ACC112 (cell line): Measurements from ENCODE around the gene RSPH10B2.
"Not testable (repeated sequence)": the region's sequence is repeated elsewhere in the genome, so short reads cannot be mapped to it uniquely, and the experiment has no call there.

Experiments
- H2AFZ ChIP-seq: fragments of 200-600 bp; sonication (generic); one replicate; pipeline ENCODE4 v1.6.0; 2017; ENCODE audit warnings: antibody characterized with exemption, low read length; ENCODE audit not compliant: unreplicated experiment
- H3K27ac ChIP-seq: fragments of 200-600 bp; sonication (generic); 2 replicates; pipeline ENCODE4 v1.5.1; 2014; ENCODE audit warnings: low read depth, mild to moderate bottlenecking, antibody characterized with exemption, low read length, moderate library complexity
- H3K27me3 ChIP-seq: fragments of 200-600 bp; sonication (generic); 2 replicates; pipeline ENCODE4 v1.6.1; 2014; ENCODE audit warnings: mild to moderate bottlenecking, antibody characterized with exemption, low read length, moderate library complexity, mixed read lengths; ENCODE audit not compliant: insufficient read depth
- H3K36me3 ChIP-seq: fragments of 200-600 bp; sonication (generic); 2 replicates; pipeline ENCODE4 v1.6.1; 2016; ENCODE audit warnings: mild to moderate bottlenecking, antibody characterized with exemption, low read length, moderate library complexity, mixed read lengths; ENCODE audit not compliant: insufficient read depth
- H3K4me1 ChIP-seq: fragments of 200-600 bp; sonication (generic); one replicate; pipeline ENCODE4 v1.6.1; 2016; ENCODE audit warnings: low read length, mixed read lengths; ENCODE audit not compliant: insufficient read depth, unreplicated experiment, control insufficient read depth
- H3K4me3 ChIP-seq: fragments of 200-600 bp; sonication (generic); 2 replicates; pipeline ENCODE4 v1.5.1; 2014; ENCODE audit warnings: mild to moderate bottlenecking, low read depth, low read length
- H3K79me2 ChIP-seq: fragments of 200-600 bp; sonication (generic); one replicate; pipeline ENCODE4 v1.6.0; 2016; ENCODE audit warnings: low read length; ENCODE audit not compliant: control insufficient read depth, unreplicated experiment, insufficient read depth

The RSPH10B2 gene

DNA sequence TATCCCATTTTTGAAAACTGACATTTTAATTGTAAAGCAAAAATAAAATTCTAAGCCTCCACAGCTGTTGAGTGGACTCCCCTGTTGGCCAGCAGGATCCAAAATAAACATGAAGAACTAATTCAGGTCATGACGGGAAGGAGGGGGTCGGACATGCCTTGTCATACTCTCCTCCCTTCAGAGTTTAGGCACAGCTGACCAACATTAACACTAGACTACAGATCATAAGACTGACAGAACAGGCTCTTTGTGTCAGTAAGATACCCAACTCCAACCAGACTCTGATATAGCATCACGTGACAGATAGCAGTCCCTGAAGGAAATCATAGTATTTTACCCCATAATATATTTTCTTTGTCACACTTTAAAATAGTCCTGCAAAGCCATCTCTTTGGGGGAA lies 26.2 kb upstream of the RSPH10B2 start:
- Histone ChIP-seq H3K79me2 (peaks cover 23% of the 10 kb centered on the region), H3K4me3 (no peak overlapping the region), H3K36me3 (peaks cover under 1% of the 10 kb centered on the region; the same call in 1 of the 2 replicates), H3K27me3 (no peaks in the 10 kb centered on the region), H3K27ac (no peak overlapping the region), H3K4me1 (peaks cover 4% of the 10 kb centered on the region), H2AFZ (no peak overlapping the region)

DNA sequence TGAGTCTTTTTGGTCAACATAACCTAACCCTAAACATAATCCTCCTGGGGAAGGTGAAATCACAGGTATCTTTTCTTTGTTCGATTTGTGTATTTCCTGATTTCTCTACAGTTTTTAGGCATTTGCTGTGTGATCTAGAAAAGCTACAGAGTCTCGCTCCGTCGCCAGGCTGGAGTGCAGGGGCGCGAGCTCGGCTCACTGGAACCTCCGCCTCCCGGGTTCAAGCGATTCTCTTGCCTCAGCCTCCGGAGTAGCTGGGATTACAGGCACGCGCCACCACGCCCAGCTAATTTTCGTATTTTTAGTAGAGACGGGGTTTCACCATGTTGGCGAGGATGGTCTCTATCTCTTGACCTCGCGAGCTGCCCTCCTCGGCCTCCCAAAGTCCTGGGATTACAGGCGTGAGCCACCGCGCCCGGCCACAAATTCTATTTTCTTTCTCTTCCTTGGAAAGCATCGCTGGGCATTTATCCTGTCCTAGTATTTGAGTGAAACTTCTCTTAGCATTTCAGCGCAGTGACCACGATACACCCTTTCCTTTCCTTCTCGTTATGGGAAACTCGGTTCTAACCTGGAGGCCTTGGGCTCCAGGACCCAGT lies 24.9 kb upstream of the RSPH10B2 start:
- H3K36me3 ChIP-seq = peaks cover 12% of the 10 kb centered on the region; the same call in 1 of the 2 replicates
- H3K79me2 ChIP-seq = peaks cover 33% of the 10 kb centered on the region
- H3K4me1 ChIP-seq, H3K27me3 ChIP-seq: not testable (repeated sequence)
- peak overlapping the region; percentile 100 for H2AFZ ChIP-seq
- H3K27ac ChIP-seq = peak overlapping the region; percentile 76
- H3K4me3 ChIP-seq = peak overlapping the region; percentile 86

DNA sequence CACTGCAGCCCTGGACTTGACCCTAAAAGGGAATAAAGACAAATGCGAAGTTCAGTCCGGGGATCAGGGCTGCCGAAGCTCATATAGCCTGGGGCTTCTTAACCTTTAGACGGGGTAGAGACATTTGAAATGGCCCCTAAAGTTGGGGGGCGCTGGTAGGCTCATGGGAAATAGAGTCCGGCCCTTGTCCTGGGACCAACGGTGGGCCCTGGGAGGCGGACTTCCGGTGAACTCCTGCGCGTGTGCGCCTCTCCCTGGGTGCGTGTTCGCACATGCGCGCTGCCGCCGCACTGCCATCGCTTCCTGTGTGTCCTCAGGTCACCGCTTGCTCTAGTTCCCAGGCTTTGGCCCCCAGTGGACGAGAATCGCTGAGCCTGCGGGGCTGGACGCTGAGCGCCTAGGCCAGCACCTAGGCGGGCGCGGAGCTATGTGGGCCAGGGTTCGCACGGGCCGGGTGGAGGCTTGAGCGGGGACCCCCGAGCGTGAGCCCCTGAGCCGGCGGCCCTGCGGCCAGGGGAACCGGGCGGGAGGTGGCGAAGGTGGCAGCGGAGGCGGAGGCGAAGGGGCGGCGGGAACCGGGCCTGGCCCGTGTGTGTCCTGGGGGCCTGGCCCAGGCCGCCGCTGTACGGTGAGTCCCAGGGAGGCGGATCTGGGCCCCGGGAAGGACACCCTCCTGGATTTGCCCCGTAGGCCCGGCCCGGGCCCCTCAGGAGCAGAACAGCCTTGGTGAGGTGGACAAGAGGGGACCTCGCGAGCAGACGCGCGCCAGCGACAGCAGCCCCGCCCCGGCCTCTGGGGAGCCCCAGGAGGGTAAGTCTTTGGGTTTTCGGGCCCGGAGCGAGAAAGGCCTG lies 24.2 kb upstream of the RSPH10B2 start:
- H3K79me2 ChIP-seq = peaks cover 33% of the 10 kb centered on the region
- H3K4me3 ChIP-seq = peak overlapping the region; percentile 86
- peak overlapping the region; percentile 76 for H3K27ac ChIP-seq

DNA sequence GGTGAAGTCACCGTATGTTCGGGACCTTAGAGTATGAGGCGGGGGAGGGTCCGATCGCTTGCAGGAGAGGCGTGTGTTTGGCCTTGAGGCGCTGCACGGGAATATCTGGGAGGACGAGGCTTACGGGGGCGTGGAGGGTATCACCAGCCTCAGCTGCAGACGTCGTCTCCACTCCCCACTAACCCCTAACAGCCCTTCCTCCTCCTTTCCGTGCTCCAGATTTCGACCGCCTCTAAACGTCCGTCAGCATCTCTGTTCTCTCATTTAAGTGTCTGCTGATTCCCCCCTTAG lies 23.6 kb upstream of the RSPH10B2 start:
- peak overlapping the region; percentile 70 for H2AFZ ChIP-seq
- peaks cover 4% of the 10 kb centered on the region for H3K4me1 ChIP-seq
- H3K4me3 ChIP-seq = peak overlapping the region; percentile 86
- H3K27me3 ChIP-seq = no peaks in the 10 kb centered on the region
- H3K79me2 ChIP-seq = peaks cover 35% of the 10 kb centered on the region
- H3K27ac ChIP-seq = peak overlapping the region; percentile 76
- H3K36me3 ChIP-seq = peaks cover 15% of the 10 kb centered on the region; the same call in 1 of the 2 replicates

More for the DNA sequence above, 24.2 kb upstream of the RSPH10B2 start:
- Histone ChIP-seq H3K27me3 (no peaks in the 10 kb centered on the region), H2AFZ (peak overlapping the region; percentile 100), H3K36me3 (peaks cover 12% of the 10 kb centered on the region; the same call in 1 of the 2 replicates), H3K4me1 (peaks cover 4% of the 10 kb centered on the region)

DNA sequence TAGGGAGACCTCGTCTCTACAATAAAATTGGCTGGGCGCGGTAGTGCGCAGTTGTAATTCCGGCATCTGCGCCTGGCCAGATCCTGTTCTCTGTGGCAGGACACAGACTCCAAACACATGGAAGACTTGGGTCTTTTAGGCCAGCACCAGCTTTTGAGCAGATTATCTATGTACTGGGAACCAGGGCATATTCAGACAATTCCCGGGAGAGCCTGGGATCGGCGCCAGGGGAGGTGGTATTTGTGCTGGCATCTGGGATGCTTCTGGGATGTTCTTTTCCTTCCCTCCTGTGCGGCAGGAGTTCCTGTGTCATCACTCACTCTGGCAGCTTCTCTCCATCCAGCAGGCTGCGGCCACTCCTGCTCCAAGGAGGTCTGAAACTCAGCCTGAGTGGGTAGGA lies 15.5 kb upstream of the RSPH10B2 start:
- H3K36me3 ChIP-seq = peaks cover 13% of the 10 kb centered on the region
- not testable (repeated sequence) for H3K27ac ChIP-seq, H3K4me3 ChIP-seq, H3K27me3 ChIP-seq, H3K79me2 ChIP-seq, H3K4me1 ChIP-seq, H2AFZ ChIP-seq

DNA sequence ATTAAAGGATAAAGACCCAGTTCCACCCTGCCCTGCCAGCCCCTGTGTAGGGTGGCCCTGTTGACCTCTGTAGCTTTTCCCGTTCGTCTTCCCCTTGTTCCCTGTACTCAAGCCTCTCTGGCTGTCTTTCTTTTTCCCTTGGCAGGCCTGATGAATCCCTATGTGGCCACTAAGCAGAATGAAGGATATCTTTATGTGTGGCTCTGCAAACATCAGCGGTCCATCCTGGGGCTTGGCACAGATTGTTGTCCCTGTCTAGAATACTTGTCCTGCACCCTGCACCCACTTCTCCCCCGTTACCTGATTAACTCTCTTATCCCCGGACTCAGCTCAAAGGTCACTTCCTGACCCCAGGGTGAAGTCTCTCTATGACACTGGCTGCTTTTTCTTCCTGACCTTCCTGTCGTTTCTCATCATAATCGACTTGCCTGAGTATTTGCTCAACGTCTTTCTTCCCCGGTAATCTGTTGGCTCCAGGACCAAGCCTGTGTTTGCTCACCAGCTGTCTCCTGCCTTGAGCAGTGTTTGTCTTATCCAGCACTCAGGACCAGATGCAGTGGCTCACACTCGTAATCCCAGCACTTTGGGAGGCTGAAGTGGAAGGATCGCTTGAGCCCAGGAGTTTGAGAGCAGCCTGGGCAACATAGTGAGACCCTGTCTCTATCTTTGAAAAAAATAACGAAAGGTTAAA lies 9.3 kb upstream of the RSPH10B2 start:
- not testable (repeated sequence) for H3K79me2 ChIP-seq, H2AFZ ChIP-seq, H3K4me1 ChIP-seq, H3K27ac ChIP-seq, H3K27me3 ChIP-seq, H3K4me3 ChIP-seq, H3K36me3 ChIP-seq

DNA sequence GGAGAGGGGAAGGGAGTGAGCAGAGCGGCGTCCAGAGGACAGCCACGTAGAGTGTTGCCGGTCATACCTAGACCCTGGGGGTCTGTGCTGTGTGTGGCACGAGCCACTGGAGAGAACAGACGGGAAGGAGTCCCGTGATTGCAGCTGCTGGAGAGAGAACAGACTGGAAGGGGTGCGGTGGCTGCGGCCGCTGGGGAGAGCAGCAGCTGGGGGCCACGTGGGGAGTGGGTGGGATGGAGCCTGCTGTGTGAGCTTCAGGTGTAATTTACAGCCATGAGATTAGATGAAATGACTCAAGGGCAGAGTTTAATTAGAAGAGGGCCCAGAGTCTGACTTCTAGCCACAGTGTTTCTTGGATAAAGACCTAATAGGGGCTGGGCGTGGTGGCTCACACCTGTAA lies 4.6 kb upstream of the RSPH10B2 start:
- H2AFZ ChIP-seq, H3K27me3 ChIP-seq, H3K79me2 ChIP-seq, H3K27ac ChIP-seq, H3K4me3 ChIP-seq, H3K36me3 ChIP-seq, H3K4me1 ChIP-seq: not testable (repeated sequence)

DNA sequence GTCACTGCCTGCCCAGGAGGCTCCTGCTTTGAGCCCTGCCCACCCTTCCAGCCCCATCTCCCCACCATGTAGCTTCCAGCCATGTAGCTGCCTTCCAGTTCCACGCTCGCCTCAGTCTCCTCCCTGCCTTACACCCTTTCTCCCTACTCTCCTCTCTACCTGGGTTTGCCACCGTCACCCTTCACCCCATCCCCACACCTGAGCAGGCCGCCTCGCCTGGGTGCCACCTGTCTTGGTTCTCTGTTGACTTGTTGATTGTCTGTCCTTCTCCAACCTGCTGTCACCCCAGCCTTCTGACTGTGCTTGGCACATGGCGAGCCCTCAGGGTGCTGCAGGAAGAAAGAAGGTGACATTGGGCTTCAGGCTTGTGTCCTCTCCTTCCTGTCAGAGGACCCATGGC lies 3.7 kb upstream of the RSPH10B2 start:
- not testable (repeated sequence) for H3K79me2 ChIP-seq, H3K36me3 ChIP-seq, H3K4me3 ChIP-seq, H3K4me1 ChIP-seq, H3K27me3 ChIP-seq, H2AFZ ChIP-seq, H3K27ac ChIP-seq

DNA sequence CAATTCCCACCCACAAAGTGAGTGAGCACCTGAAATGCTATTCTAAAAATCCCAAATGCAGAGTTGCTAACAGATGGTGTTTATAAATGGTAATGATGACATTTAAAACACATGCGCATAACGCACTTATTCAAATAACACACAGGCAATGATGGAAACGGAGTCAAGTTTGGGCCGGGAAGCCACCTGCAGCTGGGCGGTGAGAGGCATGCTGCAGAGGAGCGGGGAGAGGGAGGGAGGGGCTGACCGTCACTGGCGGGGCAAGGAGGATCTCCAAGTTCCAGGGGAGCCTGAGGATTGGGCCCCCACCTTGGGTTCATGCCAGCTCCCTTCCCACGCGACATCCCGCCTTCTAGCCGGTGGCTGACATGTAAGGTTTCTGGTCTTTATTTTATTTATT lies 7.3 kb downstream of the RSPH10B2 start:
- H3K4me3 ChIP-seq, H3K27ac ChIP-seq, H3K4me1 ChIP-seq, H3K36me3 ChIP-seq, H2AFZ ChIP-seq, H3K79me2 ChIP-seq, H3K27me3 ChIP-seq: not testable (repeated sequence)

DNA sequence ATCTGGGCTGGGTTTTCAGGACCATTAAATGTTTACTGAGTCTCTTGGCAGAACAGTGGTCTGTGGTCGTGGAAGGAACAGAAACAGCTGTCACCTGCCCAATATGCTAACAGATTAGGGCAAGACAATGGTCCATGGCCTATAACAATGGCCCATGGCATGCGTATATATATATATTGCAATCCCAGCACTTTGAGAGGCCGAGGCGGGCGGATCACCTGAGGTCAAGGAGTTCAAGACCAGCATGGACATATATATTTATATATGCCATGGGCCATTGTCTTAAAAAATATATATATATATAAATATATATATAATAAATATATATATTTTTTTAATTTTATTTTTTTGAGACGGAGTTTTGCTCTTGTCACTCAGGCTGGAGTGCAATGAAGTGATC lies 27.7 kb downstream of the RSPH10B2 start:
- not testable (repeated sequence) for H3K27me3 ChIP-seq, H3K4me1 ChIP-seq, H3K79me2 ChIP-seq, H2AFZ ChIP-seq, H3K27ac ChIP-seq, H3K4me3 ChIP-seq, H3K36me3 ChIP-seq

DNA sequence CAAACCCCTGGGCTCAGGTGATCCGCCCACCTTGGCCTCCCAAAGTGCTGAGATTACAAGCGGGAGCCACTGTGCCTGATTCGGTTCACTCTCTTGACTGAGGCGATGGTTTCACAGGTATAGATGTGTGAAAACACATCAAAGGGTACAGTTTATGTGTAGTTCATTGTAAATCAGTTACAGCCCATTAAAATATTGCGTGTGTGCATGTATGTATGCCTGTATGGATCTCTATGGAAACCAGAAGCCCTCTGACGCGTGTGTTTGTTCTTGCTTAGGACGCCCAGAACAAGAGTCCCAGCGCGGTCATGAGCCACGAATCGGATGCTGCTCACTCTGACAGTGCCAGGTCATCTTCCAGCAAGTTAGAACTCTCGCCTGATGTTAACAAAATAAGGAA lies 35.5 kb downstream of the RSPH10B2 start:
- H2AFZ ChIP-seq, H3K36me3 ChIP-seq, H3K27me3 ChIP-seq, H3K4me3 ChIP-seq, H3K27ac ChIP-seq, H3K79me2 ChIP-seq, H3K4me1 ChIP-seq: not testable (repeated sequence)
